Ecto neural progenitor cell (in vitro differentiated cells): ENCODE data around the gene HYAL1.

Experiments used
- DNase-seq: peaks from one replicate; pipeline ENCODE4 v3.0.0-alpha.2; 2018; ENCODE audit warnings: low spot score

Gene HYAL1, protein sequence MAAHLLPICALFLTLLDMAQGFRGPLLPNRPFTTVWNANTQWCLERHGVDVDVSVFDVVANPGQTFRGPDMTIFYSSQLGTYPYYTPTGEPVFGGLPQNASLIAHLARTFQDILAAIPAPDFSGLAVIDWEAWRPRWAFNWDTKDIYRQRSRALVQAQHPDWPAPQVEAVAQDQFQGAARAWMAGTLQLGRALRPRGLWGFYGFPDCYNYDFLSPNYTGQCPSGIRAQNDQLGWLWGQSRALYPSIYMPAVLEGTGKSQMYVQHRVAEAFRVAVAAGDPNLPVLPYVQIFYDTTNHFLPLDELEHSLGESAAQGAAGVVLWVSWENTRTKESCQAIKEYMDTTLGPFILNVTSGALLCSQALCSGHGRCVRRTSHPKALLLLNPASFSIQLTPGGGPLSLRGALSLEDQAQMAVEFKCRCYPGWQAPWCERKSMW

GRCh38 chr3:50303013-50303815, at the start of gene HYAL1:
TSS of gene HYAL1 (minus strand) at chr3:50303574. CDS start at chr3:50302956, 618 bp downstream.
- peak; percentile 67 for DNase-seq

GRCh38 chr3:50352781-50353180, 49.4 kb upstream of the HYAL1 start:
- no peak for DNase-seq

GRCh38 chr3:50351323-50351697, 47.9 kb upstream of the HYAL1 start:
- DNase-seq, result no peak

DNA sequence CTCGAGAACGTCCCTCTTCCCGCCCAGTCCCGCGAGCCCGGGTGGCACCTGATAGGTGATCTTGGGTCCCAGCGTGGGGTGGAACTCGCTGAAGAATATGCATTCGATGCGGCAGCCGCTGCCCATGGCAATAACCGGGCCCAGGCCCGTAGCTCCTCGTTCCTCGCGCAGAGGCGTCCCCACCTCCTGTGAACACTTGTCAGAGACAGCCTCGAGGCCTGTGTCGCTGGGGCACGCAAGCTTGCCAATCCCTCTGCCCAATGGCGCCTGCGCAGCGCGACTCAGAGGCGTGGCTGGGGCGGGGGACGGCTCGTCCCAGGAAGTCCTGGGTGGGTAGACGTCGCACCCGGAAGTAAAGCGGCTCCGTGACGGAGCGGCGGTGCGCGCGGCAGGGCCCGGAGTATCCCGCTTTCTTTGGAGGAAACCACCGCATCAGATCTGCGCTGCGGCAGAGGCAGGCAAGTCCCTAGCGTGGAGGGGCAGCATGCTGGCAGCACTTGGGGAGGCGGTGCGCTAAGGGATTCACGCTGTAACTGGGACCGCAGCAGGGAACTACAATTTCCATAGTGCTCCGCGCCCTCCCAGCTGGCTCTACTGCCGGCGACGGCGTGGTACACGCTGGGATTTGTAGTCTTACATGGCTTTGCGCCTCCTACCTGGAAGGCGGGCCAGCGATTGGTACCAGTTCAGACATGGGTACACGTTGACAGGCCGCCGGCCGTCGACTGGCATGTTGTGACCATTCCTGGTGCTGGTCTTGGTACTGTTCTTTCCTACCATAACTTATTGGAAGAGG, 47.4 kb upstream of the HYAL1 start, which contains the start of the genes CYB561D2 and NPRL2:
Gene CYB561D2 (plus strand): TSS at position 336 of the 796 bp plus-strand sequence. CDS start 572 bp downstream, outside the sequence.
Gene NPRL2 (minus strand): TSS at position 249 of the 796 bp plus-strand sequence. CDS start 123 bp downstream, at position 126.
- DNase-seq, result peak; percentile 95

GRCh38 chr3:50350213-50350526, 46.8 kb upstream of the HYAL1 start:
- DNase-seq, result no peak

GRCh38 chr3:50347187-50347813, 43.9 kb upstream of the HYAL1 start:
- no peak for DNase-seq

GRCh38 chr3:50345586-50346234, 42.3 kb upstream of the HYAL1 start, which contains the start of gene ZMYND10:
TSS of gene ZMYND10 (minus strand) at chr3:50345732. CDS start at chr3:50345579, 153 bp downstream.
- DNase-seq, result peak; percentile 88

- DNase-seq, result no peak
Measured at GRCh38 chr3:50345008-50345407, 41.6 kb upstream of the HYAL1 start.

DNA sequence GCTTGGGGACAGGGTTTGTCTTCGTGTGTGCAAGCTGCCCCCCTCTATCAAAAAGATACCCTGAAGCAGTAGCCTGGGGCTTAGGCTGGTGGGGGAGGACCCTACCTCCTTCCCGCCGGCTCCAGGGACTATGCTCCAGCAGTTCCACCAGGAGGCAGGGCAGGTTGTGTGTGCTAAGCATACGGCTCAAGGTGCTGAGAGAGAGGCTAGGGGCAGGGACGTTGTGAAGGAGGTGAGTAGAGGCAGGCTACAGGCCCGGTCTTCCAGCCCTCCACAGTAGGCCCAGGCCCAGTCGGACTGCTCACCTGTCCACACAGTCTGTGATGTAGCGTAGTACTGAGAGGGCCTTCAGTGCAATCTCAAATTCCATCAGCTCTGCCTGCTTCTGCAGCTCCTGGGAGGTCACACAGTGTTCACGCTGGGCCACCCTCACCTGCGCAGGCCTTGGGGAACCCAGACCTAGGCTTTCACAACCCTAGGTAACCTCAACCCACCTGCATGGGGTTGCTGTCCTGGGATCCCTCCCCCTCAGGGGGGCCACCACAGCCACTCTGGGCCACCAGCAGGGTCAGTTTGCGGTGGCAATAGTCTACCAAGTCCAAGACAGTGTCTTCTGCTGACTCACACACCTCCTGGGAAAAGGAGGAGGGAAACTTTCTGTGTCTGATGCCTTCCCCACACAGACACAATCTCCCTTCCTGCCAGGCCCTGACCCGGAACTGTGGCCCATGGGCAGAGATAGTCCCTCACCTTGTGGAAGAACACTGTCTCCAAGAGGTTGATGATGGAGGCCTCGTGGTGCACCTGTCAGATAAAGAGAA, 39.6 kb upstream of the HYAL1 start:
- DNase-seq, result no peak

GRCh38 chr3:50341996-50342650, 38.7 kb upstream of the HYAL1 start:
- no peak for DNase-seq

- no peak for DNase-seq
Measured at GRCh38 chr3:50341537-50341936, 38.2 kb upstream of the HYAL1 start.

DNA sequence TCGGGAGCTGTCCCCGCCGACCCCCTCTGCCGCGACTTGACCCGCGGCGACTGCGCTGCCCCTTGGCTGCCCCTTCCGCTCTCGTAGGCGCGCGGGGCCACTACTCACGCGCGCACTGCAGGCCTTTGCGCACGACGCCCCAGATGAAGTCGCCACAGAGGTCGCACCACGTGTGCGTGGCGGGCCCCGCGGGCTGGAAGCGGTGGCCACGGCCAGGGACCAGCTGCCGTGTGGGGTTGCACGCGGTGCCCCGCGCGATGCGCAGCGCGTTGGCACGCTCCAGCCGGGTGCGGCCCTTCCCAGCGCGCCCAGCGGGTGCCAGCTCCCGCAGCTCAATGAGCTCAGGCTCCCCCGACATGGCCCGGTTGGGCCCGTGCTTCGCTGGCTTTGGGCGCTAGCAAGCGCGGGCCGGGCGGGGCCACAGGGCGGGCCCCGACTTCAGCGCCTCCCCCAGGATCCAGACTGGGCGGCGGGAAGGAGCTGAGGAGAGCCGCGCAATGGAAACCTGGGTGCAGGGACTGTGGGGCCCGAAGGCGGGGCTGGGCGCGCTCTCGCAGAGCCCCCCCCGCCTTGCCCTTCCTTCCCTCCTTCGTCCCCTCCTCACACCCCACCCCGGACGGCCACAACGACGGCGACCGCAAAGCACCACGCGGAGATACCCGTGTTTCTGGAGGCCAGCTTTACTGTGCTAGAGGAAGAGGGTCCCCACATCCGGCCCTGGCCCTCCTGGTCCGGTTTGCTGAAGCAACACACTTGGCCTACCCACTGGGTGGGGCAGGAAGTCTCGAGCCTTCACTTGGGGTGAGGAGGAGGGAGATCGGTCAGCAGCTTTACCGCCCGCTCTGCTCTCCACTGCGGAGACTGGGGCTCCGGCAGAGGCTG, 37.3 kb upstream of the HYAL1 start, which contains the start of gene RASSF1:
Gene RASSF1 (minus strand): TSS at position 389 of the 882 bp plus-strand sequence. CDS start 31 bp downstream, at position 358.
- DNase-seq, result no peak

DNA sequence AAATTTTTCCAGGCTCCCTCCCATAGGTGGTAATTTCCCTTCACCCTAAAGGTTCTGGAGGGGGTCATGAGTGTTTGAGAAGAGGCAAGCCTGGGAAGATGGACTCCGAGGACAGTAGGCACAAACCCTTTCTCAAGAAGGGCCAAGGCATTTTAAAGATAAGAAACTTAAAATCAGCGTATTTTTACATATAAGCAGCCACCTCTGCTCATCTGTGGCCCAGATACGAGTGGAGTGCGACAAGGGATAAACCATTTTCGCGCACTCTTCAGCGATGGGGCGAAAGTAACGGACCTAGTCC, 36.7 kb upstream of the HYAL1 start:
- no peak for DNase-seq

DNA sequence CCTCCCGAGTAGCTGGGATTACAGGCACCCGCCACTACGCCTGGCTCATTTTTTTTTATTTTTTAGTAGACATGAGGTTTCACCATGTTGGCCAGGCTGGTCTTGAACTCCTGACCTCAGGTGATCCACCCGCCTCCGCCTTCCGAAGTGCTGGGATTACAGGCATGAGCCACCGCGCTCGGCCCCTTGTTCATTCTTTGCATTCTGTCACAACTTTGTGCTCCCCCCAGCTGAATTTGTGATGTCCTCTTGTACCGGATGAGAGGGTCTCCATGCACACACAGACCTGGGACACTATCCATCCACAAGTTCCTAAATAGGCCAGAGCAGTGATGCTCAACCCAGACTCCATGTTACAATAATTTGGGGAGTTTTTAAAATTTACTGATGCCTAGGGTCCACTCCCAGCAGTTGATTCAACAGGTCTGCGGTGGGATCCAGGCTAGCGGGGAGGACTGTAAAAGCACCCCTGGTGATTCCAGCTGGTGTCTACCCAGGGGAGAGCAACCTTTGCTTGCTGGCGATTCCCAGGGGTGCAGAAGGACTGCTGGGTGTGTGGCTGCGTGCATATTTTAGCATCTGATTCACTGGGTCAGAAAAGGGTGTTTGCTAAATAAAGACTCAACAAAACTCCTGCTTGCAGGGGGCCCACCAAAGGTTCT, 36.2 kb upstream of the HYAL1 start:
- no peak for DNase-seq

GRCh38 chr3:50338965-50339364, 35.6 kb upstream of the HYAL1 start:
- DNase-seq, result no peak

DNA sequence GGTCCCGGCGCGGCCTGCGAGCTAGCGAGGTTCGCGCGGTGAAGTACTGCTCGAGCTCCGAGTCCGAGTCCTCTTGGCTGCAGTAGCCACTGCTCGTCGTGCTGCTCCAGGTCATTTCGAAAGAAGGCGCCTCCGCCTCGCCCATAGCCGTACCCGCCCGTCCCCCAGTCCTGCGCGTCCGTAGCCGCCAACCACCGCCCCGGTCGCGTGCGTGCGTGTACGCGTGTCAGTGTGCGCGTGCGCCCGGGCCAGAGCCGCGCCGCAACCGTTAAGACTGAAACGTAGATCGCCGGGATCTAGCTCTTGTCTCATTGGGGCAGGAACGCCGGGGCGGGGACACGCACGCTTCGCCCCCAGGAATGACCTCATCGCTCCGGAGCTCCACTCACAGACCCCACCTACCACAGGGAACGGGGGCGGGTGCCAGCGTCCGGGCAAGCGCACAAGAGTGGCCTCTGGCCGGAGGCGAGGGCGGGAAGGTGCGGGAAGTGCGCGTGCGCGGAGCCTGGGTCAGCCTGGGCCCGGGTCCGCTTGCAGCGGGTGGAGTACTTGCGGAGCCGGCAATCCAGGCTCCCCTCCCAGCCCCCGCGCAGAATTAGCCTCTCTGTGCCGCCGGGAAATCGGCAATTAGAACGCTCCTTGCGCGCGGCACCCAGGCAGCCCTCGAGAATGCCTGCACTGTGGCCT, 33.9 kb upstream of the HYAL1 start:
- peak; percentile 99 for DNase-seq

GRCh38 chr3:50336452-50337174, 33.2 kb upstream of the HYAL1 start:
- no peak for DNase-seq
